AG09319 (cell line): ENCODE data around the gene LRRC8D.

ENCODE experiments used
- DNase-seq: peaks from one replicate; pipeline ENCODE4 v3.0.0-alpha.2; 2010; ENCODE audit warnings: low read depth; ENCODE audit errors: extremely low read depth
- TF ChIP-seq, protein P1 (sequence below): IDR thresholded peaks from 2 replicates; pipeline ENCODE4 v1.5.1; 2011; ENCODE audit warnings: low read depth, mild to moderate bottlenecking, inconsistent platforms, low read length, moderate library complexity

Gene LRRC8D

DNA sequence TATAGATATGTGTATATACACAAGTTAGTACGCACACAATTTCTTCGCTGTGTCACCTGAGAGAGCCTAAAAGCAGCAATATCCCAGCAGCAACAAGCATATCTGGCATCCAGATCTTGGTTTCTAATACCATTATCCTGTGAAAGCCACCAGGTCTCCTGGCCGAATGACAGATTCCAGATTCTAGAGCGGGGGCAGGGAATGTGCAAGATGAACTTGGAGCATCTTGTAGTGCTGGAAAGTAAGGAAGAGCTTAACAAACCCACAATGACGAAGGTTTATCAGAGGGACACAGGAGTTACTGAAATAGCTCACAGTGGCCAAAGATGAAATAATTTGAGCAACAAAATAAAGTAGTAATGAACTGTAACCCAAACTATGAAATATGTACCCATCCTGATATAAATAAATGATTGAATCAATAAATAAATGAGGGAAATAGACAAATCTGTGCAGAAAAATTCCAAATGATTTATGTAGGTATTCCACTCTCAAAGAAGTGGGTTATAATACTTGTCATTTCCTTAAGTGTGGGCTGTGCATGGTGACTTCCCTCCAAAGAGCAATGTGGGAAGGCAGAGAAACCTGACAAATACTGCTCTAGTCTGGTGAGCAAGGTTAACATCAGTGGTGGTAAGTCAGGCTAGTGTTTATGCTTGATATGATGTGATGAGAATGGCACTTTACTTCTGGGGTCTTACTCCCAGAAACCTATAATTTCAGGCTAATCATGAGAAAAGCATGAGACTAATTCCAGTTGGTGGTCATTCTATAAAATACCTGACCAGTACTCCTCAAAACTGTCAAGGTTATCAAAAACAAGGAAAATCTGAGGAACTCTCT is 67.9 kb downstream of the LRRC8D start:
- no peak for DNase-seq

DNA sequence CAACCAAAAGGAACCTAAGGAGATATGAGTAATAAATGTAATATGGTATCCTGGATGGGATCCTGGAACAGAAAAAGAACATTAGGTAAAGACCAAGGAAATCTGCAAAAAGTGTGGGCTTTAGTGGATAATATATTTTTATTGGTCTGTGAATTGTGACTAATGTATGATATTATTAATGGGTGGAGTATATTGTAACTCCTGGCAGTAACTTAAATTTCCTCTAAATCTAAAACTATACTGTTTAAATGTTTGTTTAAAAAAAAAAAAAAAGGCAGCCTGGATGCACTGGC is 68.4 kb downstream of the LRRC8D start:
- TF ChIP-seq, protein P1, sequence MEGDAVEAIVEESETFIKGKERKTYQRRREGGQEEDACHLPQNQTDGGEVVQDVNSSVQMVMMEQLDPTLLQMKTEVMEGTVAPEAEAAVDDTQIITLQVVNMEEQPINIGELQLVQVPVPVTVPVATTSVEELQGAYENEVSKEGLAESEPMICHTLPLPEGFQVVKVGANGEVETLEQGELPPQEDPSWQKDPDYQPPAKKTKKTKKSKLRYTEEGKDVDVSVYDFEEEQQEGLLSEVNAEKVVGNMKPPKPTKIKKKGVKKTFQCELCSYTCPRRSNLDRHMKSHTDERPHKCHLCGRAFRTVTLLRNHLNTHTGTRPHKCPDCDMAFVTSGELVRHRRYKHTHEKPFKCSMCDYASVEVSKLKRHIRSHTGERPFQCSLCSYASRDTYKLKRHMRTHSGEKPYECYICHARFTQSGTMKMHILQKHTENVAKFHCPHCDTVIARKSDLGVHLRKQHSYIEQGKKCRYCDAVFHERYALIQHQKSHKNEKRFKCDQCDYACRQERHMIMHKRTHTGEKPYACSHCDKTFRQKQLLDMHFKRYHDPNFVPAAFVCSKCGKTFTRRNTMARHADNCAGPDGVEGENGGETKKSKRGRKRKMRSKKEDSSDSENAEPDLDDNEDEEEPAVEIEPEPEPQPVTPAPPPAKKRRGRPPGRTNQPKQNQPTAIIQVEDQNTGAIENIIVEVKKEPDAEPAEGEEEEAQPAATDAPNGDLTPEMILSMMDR: no peak
- DNase-seq: no peak

More for the DNA sequence above, 67.9 kb downstream of the LRRC8D start:
- TF ChIP-seq, protein P1: no peak

DNA sequence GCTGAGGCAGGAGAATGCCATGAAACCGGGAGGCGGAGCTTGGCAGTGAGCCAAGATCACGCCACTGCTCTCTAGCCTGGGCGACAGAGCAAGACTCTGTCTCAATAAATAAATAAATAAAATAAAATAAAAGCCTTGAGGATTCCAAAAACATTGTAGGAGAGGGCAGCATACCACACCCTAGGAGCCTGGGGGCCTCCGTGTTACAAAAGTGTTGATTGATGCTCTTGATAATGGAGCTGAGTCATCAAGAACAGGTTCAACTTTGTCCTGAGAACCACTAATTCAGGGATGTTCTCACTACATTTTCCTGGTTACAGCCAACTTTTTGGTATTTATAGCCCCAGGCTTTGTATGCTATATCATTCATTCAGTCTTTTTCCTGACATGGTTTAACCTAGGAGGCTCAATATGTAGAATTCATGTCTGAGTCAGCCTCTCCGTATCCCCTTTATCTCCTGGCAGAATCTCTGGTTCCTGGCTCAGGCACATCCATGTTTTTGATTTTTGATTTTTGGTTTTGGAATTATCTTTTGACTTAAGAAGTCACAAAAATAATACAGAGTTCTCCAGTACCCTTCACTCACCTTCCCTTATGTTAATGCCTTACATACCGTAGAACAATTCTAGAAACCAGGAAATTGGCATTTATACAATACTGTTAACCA is 69.4 kb downstream of the LRRC8D start:
- no peak for DNase-seq
- TF ChIP-seq, protein P1: no peak

DNA sequence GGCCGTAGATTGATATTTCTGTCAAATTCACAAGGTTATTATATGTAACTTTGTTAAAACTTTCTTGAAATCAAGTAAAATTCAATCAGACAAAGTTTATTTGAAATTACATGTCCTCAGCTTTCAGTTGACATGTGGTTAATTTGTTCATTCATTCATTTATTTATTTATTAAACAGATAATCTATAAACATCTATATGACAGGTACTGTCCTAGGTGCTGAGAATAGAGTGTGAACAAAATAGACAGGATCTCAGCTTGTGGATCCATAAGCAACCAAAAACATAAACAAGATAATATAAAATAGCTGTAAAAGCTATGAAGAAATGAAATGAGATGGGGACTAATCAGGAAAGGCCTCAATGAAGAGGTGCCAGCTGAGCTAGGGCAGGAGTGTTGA is 72.0 kb downstream of the LRRC8D start:
- DNase-seq: no peak
- TF ChIP-seq, protein P1: no peak

DNA sequence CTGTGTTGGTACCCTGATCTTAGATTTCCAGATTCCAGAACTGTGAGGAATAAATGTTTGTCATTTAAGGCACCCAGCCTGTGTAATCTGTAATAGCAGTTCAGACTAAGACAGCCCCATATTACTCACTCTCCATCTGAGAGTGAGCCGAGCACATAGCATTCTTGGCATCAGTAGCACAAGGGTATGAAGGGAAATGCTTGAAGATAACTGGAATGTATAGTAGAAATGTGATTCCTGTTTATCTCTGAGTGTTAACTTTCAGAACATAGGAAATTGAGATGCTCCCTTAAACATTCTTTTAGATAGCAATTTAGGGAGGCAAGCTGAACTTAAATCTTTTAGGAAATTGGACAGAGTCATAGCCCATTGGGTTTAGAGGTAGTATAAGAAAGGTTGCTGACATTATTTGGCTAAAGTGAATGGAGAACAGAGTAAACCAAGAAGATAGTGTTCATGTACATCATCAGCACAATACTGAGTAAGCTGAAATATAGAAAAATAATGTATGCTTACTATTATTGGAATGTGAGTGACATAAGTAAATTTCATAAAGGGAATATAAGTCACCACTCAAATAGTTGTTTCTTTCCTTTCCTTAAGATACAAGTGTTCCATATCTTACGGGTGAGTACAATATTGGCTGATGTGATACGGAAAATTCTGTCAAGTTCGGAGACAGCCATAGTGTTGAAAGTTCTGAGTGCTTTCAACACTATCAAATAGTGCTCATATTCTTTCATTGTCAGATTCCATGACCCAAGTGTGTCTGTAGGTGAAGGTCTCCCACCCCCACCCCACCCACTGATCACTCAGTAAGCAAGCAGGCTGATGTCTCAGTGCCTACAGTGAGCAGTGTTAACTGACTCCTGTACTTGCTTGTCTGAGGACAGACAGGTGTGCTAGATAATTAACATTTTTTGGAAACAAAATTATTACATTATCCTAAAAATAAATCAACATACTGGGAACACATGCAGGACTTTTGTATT is 73.7 kb downstream of the LRRC8D start:
- peak; percentile 40 for DNase-seq
- TF ChIP-seq, protein P1: no peak

DNA sequence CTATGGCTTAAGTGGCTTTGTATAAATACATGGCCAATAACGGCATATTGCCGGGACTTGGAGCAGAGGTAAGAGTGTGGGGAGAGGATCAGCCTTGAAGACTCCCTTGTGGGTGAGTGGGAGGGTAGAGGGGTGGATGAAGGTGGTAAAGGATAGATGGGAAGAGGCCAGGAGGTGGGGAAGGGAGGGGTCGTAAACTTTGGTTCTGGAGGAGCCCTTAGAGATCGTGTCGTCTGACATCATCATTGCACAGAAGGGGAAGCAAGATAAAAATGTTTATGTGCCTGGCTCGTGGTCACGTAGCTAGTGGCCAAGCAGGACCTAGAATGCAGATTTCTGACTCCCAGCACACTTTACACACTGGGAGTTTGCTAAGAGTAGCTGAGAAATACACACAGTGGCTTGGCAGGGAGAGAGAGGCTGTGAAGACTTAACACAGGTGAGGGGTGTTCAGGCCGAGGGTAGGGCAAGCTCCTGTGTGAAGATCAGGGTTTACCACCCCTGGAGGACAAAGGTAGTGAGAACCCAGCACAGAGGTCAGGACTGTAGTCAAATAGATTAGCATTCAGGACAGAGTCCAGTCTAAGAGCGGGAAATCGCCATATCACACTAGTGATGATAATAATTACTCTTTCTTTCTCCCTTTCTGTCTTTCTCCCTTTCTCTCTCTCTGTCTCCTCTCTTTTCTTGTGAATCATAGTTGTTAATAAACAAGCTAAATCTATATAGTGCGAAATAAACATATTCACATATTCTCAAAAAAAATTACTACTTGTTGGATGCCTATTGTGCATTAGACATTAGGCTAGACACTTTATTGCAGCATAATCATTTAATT is 75.5 kb downstream of the LRRC8D start:
- TF ChIP-seq, protein P1: no peak
- no peak for DNase-seq
